Brain microvascular endothelial cell (primary cell): ENCODE data around the gene TTC7B.
A peak's percentile ranks its signal among the peaks of the same experiment; 100 is the strongest.

Experiments used
- DNase-seq: peaks from one replicate; pipeline ENCODE4 v3.0.0-alpha.2; 2020
- H3K27ac ChIP-seq: fragments of 250-450 bp; sonication (Bioruptor Pico); 2 replicates; pipeline ENCODE4 v1.5.1; 2020; ENCODE audit warnings: mild to moderate bottlenecking, moderate library complexity
- H3K27me3 ChIP-seq: fragments of 250-450 bp; sonication (Bioruptor Pico); replicated peaks from 2 replicates; pipeline ENCODE4 v1.5.1; 2020; ENCODE audit warnings: mild to moderate bottlenecking
- H3K36me3 ChIP-seq: fragments of 250-450 bp; sonication (Bioruptor Pico); replicated peaks from 2 replicates; pipeline ENCODE4 v1.5.1; 2020; ENCODE audit warnings: mild to moderate bottlenecking
- H3K4me3 ChIP-seq: 2 replicates; pipeline ENCODE4 v1.5.1; 2011; ENCODE audit warnings: low read depth, mild to moderate bottlenecking, control low read depth, low read length, moderate library complexity
- in situ Hi-C: cut with HindIII; loops from 2 replicates; pipeline ENCODE4 v1.10.0; 2017; ENCODE audit warnings: low sequenced_read_pairs, low pct_ligation_motif_present
- TF ChIP-seq, protein P1 (sequence below): IDR thresholded peaks from 2 replicates; pipeline ENCODE4 v1.5.1; 2011; ENCODE audit warnings: low read depth, mild to moderate bottlenecking, moderate library complexity, low read length, control low read depth, inconsistent platforms; ENCODE audit errors: missing control alignments

TTC7B gene

DNA sequence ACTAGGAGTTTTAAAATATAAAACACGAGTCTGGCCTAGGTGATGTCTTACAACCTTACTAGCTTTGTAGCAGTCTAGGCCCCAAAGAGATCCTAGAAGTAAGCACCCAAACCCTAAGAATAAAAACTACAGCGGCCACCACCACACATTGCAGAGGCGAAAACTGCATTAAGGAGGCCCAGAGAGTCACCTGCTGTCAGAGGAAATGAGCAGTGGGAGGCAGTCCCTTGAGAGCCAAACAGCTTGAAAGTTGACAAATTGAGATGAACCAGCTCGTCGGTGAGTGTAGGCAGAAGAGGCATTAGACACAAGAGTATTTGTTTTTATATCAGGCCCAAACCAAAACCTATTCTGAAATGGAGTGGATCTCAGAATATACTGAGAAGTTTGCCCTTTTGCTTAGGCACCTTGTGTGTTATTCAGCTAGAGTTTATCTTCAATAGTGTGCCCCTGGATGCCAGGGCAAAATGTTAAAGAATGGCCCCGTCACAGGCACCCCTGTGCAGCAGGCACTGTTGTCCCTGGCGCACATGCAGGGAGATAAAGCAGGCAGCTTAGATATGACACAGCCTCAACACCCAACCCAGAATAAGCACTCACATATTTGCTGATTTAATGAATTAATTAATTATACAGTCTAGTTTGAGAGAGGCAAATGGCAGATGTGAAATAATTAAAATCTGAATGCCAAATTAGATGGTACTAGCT, 56.7 kb downstream of the TTC7B start:
- TF ChIP-seq, protein P1, sequence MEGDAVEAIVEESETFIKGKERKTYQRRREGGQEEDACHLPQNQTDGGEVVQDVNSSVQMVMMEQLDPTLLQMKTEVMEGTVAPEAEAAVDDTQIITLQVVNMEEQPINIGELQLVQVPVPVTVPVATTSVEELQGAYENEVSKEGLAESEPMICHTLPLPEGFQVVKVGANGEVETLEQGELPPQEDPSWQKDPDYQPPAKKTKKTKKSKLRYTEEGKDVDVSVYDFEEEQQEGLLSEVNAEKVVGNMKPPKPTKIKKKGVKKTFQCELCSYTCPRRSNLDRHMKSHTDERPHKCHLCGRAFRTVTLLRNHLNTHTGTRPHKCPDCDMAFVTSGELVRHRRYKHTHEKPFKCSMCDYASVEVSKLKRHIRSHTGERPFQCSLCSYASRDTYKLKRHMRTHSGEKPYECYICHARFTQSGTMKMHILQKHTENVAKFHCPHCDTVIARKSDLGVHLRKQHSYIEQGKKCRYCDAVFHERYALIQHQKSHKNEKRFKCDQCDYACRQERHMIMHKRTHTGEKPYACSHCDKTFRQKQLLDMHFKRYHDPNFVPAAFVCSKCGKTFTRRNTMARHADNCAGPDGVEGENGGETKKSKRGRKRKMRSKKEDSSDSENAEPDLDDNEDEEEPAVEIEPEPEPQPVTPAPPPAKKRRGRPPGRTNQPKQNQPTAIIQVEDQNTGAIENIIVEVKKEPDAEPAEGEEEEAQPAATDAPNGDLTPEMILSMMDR = no peak
- DNase-seq = no peak
- in situ Hi-C loops = no loop called here

DNA sequence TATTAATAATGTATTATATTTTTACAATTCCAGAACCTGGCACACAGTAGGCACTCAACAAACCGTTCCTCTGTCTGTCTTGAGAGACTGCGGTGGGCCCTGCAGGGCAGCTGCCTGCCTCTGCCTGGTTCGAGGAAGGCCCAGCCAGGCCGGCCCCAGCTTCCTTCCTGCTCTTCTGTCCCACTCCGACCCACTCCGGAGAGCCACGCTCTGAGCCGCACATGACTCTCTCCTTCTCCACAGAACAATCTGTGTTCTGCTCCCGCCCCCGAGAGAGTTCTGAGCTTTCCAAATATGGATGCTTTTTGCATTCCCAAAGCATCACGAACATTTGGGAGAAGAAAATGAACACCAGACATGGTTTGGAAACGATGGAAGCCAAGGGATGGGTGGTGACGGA, 57.3 kb downstream of the TTC7B start:
- TF ChIP-seq, protein P1 = no peak

More for the DNA sequence above, 56.7 kb downstream of the TTC7B start:
- Histone ChIP-seq H3K27me3 (no peaks in the 10 kb centered on the region), H3K4me3 (no peak overlapping the region), H3K36me3 (no peaks in the 10 kb centered on the region), H3K27ac (no peak overlapping the region)

DNA sequence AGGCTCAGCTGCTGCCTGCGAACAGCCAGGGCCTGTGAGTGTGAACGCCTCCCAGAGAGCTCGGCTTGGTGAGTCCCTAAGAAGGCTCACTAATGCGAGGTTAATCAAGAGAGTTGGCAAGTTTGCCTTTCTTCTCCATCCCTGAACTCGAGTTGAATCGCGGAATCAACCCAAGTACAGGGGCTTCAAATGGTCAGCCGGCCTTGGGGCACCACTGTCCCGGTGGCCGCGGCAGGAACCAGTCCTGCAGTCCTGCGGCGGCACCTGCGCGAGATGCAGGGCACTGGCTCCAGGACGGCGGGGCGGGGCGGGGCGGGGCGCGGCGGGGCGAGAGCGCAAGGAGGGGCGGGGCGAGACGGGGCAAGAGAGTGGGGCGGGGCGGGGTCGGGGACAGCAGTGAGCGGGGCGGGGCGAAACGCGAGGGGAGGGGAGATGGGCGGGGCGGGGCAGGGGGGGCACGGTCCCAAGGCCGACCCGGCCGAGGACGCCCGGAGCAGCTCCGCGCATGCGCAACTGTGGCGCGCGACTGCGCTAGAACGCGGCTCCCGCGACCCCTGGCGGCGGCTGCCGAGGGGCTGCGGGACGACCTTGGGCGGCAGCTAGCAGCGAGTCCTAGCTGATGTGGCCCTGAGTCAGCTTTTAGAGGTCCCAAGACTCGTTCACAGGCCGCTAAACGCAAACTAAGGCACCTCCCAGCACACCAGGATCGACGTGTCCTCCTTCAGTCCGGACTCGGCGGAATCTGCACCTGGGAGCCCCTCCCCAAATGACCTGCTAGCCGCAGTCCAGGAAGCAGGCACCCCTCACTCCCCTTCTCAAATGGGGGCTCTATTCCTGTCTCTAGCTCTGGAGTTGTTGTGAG, 58.0 kb downstream of the TTC7B start:
- in situ Hi-C loops = no loop called here
- Histone ChIP-seq H3K27ac (peak overlapping the region; percentile 59), H3K36me3 (no peaks in the 10 kb centered on the region), H3K4me3 (peak overlapping the region; percentile 65), H3K27me3 (no peaks in the 10 kb centered on the region)
- TF ChIP-seq, protein P1 = peak; percentile 76
- DNase-seq = peak; percentile 80

More for the DNA sequence above, 57.3 kb downstream of the TTC7B start:
- in situ Hi-C loops = no loop called here
- Histone ChIP-seq H3K36me3 (no peaks in the 10 kb centered on the region), H3K27me3 (no peaks in the 10 kb centered on the region), H3K4me3 (peak overlapping the region; percentile 65), H3K27ac (peak overlapping the region; percentile 59)
- peak; percentile 17 for DNase-seq

DNA sequence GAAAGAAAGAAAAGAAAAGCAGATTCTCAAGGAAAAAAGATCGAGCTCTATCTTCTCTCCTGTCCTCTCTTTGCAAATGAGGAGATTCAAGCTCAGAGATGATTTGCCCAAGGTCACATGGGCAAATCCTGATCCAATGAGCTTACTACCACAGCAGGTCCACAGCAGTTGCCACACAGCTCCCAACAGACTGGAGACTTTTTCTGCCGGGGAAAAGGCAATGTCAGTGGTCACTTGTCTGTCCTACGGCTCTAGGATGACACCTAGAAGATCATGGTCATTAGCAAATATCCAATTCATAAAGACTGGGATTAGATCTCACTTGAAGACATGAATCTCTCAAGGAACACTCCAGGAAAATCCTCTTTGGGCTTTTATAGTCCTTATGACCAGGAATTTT, 58.8 kb downstream of the TTC7B start:
- H3K27ac ChIP-seq = no peak overlapping the region
- DNase-seq = no peak
- H3K4me3 ChIP-seq = no peak overlapping the region

DNA sequence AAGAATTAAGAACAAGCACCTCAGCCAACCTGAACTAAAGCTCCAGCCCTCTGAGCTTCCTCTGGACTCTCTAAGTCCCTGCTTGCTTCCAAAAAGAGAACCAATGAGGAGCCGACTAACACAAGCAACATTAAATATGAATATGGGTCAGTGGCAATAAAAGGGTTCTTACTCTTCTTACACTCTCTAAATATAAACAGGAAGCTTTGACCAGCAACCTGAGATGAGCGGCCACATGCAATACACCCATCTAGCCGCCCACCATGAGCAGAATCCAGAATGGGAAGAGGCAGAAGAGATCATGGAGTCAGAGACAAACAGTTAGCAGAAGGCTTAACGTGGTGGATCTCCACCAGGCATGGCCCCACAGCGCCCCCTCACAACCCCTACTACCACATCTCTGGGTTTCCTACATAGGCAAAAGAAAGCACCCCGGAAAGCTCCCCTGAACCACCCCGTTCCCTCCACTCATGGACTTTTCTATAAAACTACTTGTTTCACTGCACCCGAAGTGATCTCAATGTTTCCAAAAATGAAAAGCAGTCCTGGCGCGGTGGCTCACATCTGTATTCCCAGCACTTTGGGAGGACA, 59.4 kb downstream of the TTC7B start:
- Histone ChIP-seq H3K27ac (no peak overlapping the region), H3K4me3 (no peak overlapping the region), H3K27me3 (no peaks in the 10 kb centered on the region), H3K36me3 (no peaks in the 10 kb centered on the region)
- no peak for DNase-seq
- in situ Hi-C loops = no loop called here
- TF ChIP-seq, protein P1 = no peak

More for the DNA sequence above, 58.8 kb downstream of the TTC7B start:
- Histone ChIP-seq H3K27me3 (no peaks in the 10 kb centered on the region), H3K36me3 (no peaks in the 10 kb centered on the region)
- TF ChIP-seq, protein P1 = no peak
- in situ Hi-C loops = no loop called here
